Measurements from ENCODE around the gene CELF4. TPM values are rescaled to one million over a fixed set of nuclear protein-coding genes. Genes with fewer than 3 reads are reported as not detected.

CELF4 gene
- total RNA-seq, 1 donor from 2014 or later = 0.13 TPM

DNA sequence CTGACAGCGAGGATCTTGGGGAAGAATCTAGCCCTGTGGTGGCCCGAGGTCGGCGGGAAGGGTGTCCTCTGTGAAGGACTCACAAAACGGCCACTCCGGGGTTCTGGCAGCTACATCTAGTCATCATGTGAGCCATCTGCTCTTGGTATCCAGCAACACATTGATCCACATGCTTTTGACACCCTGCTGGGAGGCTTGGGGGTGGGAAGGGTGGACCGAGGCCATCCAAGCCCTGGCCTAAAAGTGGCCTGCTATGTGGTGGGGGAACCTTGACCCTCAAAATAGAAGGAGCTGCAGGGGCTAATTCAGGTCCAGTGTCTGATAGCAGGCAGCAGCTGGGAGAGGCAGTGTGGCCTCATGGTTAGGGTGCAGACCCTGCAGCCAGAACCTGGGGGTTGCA is 145.7 kb downstream of the CELF4 start:
- DNase-seq (ENCODE audit: low read depth in 2 of 2) = no peak

DNA sequence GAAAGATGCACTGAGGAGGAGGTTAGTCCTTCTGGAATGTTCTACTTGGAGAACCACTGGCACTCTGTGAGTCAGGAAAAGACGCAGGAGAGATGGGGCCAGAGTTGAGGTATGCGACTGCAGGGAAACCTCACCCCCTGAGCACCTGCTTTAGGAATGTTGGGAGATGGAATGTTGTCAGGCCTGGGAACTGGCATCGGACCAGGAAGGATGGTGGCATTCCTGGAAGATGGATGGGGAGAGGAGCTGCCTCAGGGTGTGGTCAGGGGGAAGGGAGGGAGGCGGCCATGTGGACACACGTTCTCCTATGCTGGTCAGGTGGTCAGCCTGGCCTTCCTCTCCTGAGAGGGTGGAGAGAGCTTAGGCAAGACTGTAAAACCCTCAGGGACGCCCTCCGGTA is 146.3 kb downstream of the CELF4 start:
- no peak for DNase-seq (ENCODE audit: low read depth in 2 of 2)

DNA sequence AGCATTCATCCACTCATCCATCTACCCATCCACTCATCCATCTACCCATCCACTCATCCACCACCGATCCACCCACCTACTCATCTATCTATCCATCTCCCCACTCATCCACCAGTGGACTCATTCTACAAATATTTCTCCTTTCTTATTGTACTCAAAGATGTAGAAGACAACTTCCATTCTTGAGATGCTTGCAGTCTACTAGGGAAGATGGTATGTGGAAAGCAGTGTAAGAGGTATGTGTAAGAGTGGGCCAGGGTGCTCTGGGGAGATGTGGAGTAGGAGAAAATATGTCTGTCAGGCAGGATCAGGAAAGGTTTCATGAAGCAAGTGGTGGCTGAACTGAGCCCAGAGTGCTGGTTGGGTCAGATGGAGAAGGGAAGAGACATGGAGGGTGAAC is 150.8 kb downstream of the CELF4 start:
- no peak for DNase-seq (ENCODE audit: low read depth in 2 of 2)

DNA sequence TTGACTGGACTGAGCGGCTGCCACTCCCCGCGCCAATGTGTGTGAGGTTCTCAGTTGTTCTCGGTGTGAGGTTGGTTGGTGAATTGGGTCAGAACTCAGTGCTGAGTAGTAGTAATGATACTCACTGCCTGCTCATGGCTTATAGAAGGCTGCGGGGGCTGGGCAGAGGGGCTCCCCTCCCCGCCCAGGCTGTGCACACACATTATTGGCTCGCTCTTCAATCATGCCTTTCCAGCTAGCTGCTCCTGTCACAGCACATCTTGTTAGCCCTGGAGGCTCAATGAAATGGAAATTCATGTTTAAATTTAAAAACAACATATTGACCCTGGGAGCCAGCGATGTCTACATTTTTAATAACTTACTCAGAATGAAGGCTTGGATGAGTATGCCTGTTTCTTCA is 152.8 kb downstream of the CELF4 start:
- no peak for DNase-seq (ENCODE audit: low read depth in 2 of 2)

DNA sequence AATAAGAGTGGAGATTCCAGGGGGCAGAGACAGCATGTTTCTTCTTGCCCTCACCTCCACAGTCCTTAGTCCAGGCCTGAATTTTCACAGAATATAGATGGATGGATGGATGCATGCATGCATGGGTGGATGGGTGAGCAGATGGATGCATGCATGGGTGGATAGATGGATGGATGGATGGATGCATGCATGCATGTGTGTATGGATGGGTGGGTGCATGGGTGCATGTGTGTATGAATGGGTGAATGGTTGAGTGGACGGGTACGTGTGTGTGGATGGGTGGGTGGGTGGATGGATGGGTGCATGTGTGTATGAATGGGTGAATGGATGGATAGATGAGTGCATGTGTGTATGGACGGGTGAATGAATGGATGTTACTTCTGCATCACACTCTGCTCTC is 153.3 kb downstream of the CELF4 start:
- DNase-seq (ENCODE audit: low read depth in 2 of 2) = no peak

DNA sequence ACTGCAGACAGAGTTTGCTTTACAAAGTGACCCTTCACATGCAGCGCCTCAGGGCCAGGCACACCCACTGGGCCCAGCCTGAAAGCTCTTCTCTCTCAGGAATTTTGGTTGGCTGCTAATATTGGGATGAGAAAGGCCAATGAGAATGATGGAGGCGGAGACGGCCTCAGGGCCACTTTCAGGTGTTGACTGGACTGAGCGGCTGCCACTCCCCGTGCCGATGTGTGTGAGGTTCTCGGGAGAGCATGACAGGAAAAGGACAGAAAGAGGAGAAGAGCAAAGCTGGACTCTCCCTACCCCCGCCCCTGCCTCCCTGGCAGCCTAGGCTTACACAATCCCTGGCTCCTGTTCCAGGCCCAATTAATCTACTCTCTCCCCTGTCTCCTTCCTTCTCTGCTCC is 155.7 kb downstream of the CELF4 start:
- no peak for DNase-seq (ENCODE audit: low read depth in 2 of 2)

DNA sequence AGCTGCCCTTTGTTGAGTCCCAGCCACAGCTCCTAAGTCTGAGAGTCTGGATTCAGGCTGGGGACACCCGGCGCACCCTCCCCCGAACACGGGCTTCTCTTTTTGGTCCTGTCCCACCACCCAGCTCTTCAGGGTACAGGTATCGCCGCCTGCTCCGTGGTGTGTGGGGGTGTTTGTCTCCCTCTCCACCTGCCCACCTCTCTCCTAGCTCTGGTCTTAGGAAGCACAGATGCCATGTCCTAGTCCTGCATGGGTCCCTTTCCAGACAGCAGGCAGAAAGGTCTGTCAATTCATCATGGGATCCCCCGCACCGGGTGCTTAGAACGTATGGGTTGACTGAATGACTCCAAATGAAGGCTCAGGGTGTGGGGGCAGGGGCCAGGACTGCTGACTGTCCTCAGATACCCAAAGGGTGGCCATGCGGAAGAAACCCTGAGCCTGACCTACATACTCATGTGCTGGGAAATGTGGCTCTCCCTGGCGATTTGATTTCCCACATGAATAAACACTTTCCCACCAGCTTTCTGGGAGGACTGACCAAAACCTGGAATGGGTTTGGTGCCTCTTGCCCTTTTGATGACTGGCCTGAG is 156.8 kb downstream of the CELF4 start:
- no peak for DNase-seq (ENCODE audit: low read depth in 2 of 2)

DNA sequence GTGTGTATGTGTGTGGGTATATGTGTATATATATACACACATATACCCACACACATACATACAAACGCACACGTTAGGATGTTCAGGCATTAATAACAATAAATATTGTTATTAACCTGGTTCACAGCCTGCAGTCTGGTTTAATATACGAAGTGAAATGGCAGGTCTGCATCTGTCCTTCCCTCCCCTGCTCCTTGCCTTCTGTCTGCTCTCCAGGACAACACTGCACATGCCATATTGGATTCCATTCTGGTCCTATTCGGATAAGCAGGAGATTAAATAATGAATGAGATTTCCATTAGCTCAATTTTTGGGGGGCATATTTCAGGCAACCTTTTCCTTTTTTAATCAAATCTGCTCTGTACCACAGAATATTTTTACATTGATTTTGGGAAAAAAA is 158.0 kb downstream of the CELF4 start:
- no peak for DNase-seq (ENCODE audit: low read depth in 2 of 2)

DNA sequence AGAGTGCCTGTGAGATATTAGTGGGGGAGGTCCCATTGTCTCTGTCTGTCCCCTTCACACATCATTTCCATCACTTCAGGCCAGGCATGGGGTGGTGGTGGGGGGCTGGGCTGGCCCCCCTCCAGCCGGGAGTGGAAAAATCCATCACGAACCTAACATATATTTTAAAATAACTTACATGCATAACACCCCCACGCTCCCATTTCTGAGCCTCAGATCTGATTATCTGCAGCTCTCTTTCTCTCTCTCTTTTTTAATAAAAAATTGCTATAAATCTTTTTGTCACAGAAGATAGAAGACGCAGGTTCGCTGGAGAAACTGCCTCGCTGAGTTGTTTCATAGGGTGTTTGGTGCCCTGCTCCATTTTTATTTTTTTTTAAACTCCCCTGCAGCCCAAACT is 159.8 kb downstream of the CELF4 start:
- no peak for DNase-seq (ENCODE audit: low read depth in 2 of 2)

DNA sequence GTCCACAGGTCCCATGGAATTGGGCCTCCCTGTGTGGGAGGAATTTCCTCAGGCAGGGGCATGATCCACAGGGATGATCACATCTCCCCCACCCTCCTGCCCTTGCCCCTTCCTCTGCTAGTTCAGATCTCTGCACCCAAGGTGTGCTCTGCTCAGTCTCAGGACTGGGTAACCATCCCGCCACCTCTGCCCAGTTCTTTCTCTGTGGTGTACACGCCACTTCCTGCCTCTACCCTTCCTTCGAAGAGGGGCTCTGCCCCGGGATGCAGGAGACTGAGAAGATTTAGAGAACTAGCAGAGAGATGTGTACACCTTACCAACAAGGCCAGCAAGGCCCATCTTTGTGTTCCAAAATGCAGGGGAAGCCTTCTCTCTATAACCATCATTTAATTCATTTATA is 160.4 kb downstream of the CELF4 start:
- no peak for DNase-seq (ENCODE audit: low read depth in 2 of 2)

DNA sequence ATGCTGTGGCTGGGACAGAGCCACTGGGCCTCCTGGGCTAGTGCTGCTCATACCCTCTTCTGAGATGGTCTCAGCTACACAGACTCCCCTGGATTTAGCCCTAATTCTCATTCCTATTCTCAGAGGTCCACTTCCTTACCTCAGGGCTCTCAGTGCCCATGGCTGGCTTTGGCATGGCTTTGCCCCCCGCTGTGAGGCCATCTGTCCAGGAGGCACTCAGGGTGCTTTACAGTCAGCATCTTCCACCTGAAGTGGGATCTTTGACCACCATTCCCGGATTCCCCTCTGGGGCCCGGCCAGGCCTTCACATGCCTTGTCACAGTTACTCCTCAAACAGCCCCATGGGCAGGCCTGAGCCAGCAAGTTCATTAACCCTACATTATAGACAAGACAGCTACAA is 161.8 kb downstream of the CELF4 start:
- DNase-seq (ENCODE audit: low read depth in 2 of 2) = no peak

DNA sequence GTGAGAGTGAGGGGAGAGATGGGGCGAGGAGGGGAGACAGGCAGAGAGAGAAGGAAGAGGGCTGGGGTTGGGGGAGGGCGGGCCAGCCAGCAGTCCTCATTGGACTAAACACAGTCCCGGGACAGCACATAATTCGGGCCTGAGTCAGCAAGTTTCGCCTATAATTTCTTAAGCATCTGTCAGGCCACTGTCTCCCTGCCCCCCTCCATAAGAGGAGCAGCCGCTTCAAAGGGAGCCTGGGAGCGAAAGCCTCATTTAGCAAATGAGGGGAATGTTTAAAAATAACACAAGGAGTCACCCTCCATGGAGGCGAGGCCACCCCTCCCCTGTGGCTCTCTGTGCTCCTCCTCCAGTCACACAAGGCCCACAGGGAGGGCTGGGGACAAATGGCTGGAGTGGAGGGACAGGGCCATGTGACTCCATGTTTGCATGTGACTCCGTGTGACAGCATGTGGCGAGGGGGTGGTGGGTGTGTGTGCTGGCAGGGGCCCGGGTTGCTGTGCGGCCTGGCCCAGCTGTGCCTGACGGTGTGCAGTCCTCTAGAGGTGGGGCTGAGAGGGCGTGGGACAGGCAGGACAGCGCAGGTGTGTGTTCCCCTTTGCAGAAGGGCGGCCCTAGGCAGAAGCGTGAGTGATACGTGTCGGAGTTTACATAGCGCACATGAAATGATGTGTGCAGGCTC is 162.4 kb downstream of the CELF4 start:
- DNase-seq (ENCODE audit: low read depth in 2 of 2) = no peak

DNA sequence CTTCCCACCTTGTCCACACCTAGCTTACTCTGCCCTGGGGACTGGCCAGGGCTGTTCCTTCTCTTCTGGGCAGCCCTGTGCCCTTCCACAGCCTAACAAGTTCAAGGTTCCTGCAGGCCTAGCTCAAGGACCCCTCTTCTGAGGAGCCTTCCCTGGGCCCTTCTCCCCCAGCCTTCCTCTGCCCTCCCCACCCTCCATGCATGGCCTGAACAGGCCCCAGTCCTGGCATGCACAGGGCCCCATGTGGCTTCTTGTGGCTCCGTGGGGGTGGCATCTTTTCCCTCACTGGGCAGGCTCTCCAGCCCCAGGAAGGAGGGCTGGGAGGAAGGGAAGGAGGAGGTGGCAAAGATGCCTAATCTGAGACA is 162.9 kb downstream of the CELF4 start:
- no peak for DNase-seq (ENCODE audit: low read depth in 2 of 2)

DNA sequence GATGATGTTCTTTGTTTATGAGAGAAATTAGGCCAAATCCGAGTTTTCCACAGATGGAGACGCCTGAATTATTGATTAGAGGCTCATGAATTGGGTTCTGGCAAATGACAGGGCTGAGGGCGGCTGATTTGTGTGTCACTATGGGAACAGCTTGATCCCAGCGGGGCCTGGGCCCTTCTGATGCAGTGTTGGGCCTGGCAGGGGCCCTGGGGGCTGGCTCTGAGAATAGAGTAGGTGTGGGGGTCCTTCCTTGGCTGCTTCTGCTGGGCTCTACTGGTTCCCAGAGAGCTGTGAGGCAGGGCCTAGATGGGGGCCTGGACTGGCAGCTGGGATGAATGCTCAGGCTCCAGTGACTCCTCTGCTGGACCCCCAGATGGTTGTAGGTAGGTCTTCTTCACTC is 164.8 kb downstream of the CELF4 start:
- DNase-seq (ENCODE audit: low read depth in 2 of 2) = no peak

DNA sequence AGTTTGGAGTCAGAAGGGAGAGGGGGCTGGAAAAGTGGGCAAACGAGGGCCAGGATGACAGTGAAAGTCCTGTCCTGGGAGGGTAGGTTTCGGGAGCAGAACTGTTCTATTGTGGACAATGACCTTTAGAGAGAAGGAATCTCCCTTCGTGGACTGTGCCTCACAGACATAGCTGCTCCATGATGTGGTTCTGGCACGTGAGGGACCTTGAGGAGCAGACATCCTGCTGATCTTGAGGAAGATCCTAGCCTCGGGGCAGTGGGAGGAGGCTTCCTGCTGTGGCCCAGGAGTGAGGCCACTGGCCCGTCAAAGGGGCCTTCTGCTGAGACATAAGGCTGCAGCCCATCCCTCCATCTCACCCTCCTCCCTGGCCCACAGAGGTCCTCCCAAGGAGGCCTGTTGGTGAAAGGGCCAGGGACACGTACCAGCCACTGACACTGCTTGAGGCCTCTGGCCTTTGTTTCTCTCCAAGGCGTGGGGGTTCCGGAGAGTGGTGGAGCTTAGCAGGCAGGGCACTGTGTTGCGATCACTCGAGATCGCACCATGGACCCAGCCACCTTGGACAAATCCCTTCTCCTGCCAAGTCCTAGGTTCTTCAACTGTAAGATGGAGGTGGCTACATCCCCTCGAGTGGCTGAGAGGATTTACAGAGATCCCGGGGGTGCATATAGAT is 167.2 kb downstream of the CELF4 start:
- no peak for DNase-seq (ENCODE audit: low read depth in 2 of 2)

DNA sequence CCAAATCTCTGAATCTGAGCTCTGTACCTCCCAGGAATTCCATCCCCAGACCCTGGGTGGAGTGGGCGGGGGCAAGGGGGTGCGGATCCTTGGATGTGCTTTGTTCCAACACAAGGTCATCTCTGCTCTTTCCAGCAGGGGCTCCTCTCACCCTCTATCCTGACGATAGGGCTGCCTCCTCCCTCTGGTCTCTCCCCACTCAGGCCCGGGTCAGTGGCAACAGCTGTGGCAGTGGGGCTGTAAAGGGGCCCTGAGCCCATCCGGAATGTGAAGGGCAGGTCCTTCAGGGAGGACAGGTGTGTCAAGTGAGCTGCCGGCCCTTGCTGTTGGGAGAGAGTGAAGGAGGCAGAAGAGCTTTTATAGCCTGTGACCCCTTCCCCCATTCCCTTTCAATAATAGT is 167.8 kb downstream of the CELF4 start:
- no peak for DNase-seq (ENCODE audit: low read depth in 2 of 2)

DNA sequence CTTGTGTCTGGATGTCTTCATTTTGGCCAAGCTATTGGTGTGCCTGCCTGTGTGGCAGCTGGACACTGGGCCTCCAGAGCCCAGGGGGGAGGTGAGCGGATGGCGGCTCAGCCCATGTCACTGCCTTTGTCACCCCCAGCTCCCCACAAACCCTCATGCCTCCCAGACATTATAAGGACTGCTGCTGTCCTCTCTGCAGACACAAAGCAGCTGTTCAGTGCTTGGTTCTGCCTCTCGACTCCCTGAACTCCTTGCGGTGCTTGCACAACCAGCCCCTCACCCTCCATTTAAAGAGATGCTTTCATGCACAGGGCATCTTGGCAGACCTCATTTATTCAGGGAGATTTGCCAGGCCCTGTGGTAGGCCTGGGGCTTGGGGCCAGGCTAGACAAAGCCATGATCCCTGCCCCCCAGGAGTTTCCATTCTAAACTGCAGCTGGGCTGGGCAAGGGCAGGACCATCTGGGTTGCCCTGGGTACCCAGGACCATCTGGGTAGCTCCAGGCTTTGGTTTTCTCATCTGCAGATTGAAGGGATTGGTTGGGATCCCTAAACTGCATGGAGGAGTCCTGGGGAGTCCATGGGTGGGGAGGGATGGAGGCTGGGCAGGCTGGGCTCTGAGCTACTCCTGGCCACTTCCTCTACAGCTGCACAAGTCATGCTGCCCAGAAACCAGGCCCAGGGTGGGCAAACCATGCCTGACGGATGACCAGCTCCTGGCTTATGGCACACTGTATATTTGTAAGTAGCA is 168.5 kb downstream of the CELF4 start:
- no peak for DNase-seq (ENCODE audit: low read depth in 2 of 2)

DNA sequence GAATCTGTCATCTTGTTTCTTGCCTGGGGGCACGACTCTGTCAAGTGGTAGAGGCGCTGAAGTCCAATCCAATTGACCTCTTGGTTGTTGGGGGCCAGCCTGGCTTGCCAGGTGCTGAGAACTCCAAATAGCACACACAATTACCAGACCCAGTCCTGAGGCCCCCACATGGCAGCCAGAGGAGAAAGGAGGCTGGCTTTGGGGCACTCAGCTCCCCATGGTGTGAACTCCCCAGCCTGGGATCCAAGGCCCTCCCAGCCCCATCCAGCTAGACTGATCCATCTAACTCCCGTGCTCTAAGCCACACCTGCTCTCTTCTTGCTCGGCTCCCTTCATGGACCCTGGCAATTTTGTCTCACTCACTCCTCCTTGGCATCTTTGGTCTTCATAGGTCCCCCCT is 170.0 kb downstream of the CELF4 start:
- DNase-seq (ENCODE audit: low read depth in 2 of 2) = no peak

DNA sequence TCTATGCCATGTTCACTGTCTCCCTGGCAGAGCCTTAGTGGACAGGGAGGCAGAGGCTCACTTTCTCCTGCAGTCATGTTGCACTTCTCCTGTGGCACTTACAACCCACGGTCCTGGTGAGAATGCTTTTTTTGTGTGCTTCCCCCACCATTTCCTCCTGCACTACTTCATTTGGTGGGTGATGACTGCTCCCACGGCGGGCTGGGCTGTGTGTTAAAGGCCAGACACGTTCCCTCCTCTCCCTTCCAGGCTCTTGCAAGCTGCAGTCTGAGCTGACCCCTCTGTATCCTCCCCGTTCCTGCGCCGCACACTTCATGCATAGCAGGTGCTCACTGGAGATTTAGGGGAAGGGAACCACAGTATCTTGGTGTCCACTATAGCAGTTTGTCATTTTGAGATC is 170.5 kb downstream of the CELF4 start:
- no peak for DNase-seq (ENCODE audit: low read depth in 2 of 2)

DNA sequence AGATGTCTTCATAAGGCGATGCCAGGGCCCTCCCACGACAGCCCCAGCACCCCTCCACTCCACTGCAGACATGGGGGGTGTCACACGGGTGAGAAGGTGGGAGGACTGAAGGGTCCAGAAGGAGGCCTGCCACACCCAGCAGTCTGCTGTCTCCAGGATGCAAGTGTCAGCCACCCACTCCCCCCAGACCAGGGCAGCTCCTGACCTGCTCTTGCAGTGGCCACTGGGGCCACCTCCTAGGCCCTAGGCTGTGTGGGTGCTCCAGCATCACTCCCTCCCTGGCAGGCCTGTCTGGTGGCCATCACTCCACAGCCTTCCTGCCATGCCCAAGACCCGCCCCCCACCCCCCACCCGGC is 171.0 kb downstream of the CELF4 start:
- DNase-seq (ENCODE audit: low read depth in 2 of 2) = no peak

DNA sequence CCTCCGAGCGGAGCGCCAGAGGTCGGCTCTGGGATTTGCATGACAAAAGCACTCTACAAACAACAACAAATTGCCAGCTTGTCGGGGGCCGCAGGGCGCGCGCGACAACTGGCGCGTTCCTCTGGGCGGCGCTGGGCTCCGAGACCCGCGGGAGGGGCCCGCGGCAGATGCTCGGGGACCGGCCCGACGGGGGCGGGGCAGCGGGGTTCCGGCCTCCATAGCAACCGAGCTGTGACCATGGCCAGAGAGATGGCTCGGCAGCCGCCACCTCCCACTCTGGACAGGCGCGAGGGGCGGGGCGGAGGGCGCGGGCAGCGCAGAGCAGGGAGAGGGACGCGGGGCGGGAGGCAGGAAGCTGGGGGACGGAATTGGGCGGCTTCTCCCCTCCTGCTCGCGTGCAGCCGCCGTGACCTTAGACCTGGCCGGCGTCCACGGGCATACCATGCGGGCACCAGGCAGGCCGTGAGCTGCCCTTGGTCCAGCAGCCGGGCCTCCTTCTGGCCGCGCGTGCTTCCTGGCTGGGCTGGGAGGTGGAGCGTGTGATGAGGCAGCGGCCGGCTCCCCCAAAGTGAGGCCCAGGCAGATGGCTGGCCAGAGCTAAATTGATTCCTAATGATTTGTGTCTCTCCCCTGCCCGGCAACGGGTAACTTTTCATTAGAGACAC is 171.5 kb downstream of the CELF4 start:
- peak; percentile 36 to 39 for DNase-seq (ENCODE audit: low read depth in 2 of 2)

DNA sequence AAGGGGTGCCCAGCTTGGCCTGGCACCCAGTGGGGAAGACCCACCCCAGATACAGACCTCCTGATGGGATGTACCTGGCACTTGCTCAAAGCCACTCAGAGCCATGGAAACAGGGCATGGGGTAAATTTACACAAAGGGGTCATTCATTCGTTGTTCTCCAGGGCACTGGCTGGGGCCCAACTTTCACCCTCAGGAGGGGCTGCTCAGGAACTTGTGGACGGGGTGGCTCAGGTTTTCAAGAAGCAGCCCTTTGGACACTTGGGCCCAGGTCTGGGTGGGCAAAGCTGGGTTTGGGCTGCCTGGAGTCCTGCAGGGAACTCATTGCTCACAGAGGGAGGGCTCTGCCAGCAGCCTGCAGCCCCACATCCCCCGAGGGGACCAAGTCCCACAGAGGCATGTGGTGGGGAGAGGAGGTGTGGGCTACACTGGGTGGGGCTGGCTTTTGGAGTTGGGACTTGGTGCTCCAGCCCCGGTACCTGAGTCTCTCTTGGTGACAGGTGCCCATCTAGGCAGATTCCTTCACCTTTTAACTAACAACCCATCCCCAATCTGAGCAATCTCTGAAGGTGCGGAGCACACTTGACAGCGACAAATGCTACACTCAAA is 172.3 kb downstream of the CELF4 start:
- no peak for DNase-seq (ENCODE audit: low read depth in 2 of 2)

Data from dermis microvascular lymphatic vessel endothelial cell (primary cell).